HepG2 (cell line): ENCODE data around the gene AHR. TPM values are rescaled to one million over a fixed set of nuclear protein-coding genes. Genes with fewer than 3 reads are reported as not detected.

Experiments used
- ATAC-seq: fragments of 200-7000 bp; cut with Tn5 transposase; 3 replicates; pipeline ENCODE4 v1.9.1; 2020; ENCODE audit warnings: mild to moderate bottlenecking, moderate library complexity
- BruUV-seq: library from RNA; stranded (reverse); fragments of 400-500 nt; replicated peaks from 2 replicates; lab custom pipeline; 2021; lab: Mats Ljungman, UMichigan
- CTCF ChIA-PET: fragments of 300-600 bp; formaldehyde crosslinking; extraction: SDS; loops from one replicate; lab custom pipeline; 2021; ENCODE audit warnings: low total read pairs, inconsistent platforms, low intra/inter-chr PET ratio; lab: Yijun Ruan, JAX
- POLR2A ChIA-PET: fragments of 350-600 bp; sonication (Branson Sonifier 250); formaldehyde crosslinking; loops from one replicate; lab custom pipeline; 2020; ENCODE audit warnings: antibody characterized with exemption, inconsistent platforms; lab: Yijun Ruan, JAX
- DNase-seq: peaks from one replicate; pipeline ENCODE4 v3.0.0-alpha.2; 2015; ENCODE audit warnings: low spot score
- FAIRE-seq: peaks from 3 replicates; lab custom pipeline; 2011; peaks lifted over from hg19 to GRCh38; lab: Jason Lieb, UNC
- H2AFZ ChIP-seq: one replicate; pipeline ENCODE4 v1.6.1; 2011; ENCODE audit warnings: low read length, inconsistent platforms
- H3K27ac ChIP-seq: fragments of 300-600 bp; 3 replicates; pipeline ENCODE4 v1.8.0; 2011; ENCODE audit warnings: mixed run types, mild to moderate bottlenecking, mixed read lengths, low read length, inconsistent platforms; ENCODE audit not compliant: insufficient read depth; ENCODE audit errors: extremely low read length
- H3K27me3 ChIP-seq, 2 experiments: fragments of 200-600 bp in 1 of 2; 2 replicates in 1 of 2; 3 replicates in 1 of 2; pipeline versions ENCODE4 v1.6.0 to v1.8.0; 2011; ENCODE audit warnings: low read length in 2 of 2, mild to moderate bottlenecking in 2 of 2, moderate library complexity in 2 of 2, inconsistent platforms in 1 of 2; ENCODE audit not compliant: insufficient read depth in 2 of 2, control insufficient read depth in 1 of 2
- H3K36me3 ChIP-seq, 2 experiments: fragments of 200-600 bp in 1 of 2; replicated peaks in 1 of 2; 2 replicates in 1 of 2; 3 replicates in 1 of 2; pipeline versions ENCODE4 v1.5.1 to v1.8.0; 2011; ENCODE audit warnings: low read length in 2 of 2, inconsistent platforms in 1 of 2; ENCODE audit not compliant: insufficient read depth in 2 of 2, control insufficient read depth in 1 of 2
- H3K4me1 ChIP-seq: 2 replicates; pipeline ENCODE4 v1.5.1; 2012; ENCODE audit warnings: low read length, inconsistent platforms; ENCODE audit not compliant: insufficient read depth
- H3K4me2 ChIP-seq: 2 replicates; pipeline ENCODE4 v1.6.0; 2011; ENCODE audit warnings: low read depth, low read length, inconsistent platforms
- H3K4me3 ChIP-seq, 3 experiments: fragments of 200-600 bp in 1 of 3; sonication (generic), shearing (Covaris generic) in 1 of 3; replicated peaks in 1 of 3; 2 replicates each; pipeline ENCODE4 v1.5.1; 2011 to 2016; ENCODE audit warnings: low read length in 3 of 3, inconsistent platforms in 2 of 3, low read depth in 2 of 3, mild to moderate bottlenecking in 2 of 3, control low read depth in 1 of 3, mixed read lengths in 1 of 3; ENCODE audit not compliant: insufficient read depth in 1 of 3
- H3K79me2 ChIP-seq: one replicate; pipeline ENCODE4 v1.6.1; 2011; ENCODE audit warnings: low read length, inconsistent platforms; ENCODE audit not compliant: insufficient read depth
- H3K9ac ChIP-seq: 2 replicates; pipeline ENCODE4 v1.6.0; 2011; ENCODE audit warnings: mild to moderate bottlenecking, low read depth, low read length, inconsistent platforms; ENCODE audit not compliant: insufficient read depth
- H3K9me3 ChIP-seq: 2 replicates; pipeline ENCODE4 v1.5.1; 2012; ENCODE audit warnings: mild to moderate bottlenecking, low read length
- H4K20me1 ChIP-seq: 2 replicates; pipeline ENCODE4 v1.6.0; 2011; ENCODE audit warnings: inconsistent platforms, mild to moderate bottlenecking, low read length, moderate library complexity; ENCODE audit not compliant: insufficient read depth
- GFI1 ChIP-seq: sonication (generic); formaldehyde crosslinking; IDR thresholded peaks from 2 replicates; pipeline ENCODE4 v1.5.0; 2020; ENCODE audit warnings: missing genetic modification reagents, mild to moderate bottlenecking, borderline replicate concordance
- GTF2F1 ChIP-seq: fragments of 150-350 bp; IDR thresholded peaks from 2 replicates; pipeline ENCODE4 v1.6.1; 2014; ENCODE audit warnings: low read length
- MAFF ChIP-seq: IDR thresholded peaks from 2 replicates; pipeline ENCODE4 v1.6.1; 2011; ENCODE audit warnings: low read depth, low read length, improper control_type of control experiment
- MAFK ChIP-seq, 2 experiments: IDR thresholded peaks in 1 of 2; conservative IDR thresholded peaks in 1 of 2; 2 replicates each; pipeline ENCODE4 v1.6.1; 2011; ENCODE audit warnings: improper control_type of control experiment in 2 of 2, low read length in 2 of 2
- MTA1 ChIP-seq: sonication (generic); formaldehyde crosslinking; IDR thresholded peaks from 2 replicates; pipeline ENCODE4 v1.4.0; 2020; ENCODE audit warnings: missing genetic modification reagents, mild to moderate bottlenecking, borderline replicate concordance
- MTF2 ChIP-seq: sonication (generic); formaldehyde crosslinking; IDR thresholded peaks from 2 replicates; pipeline ENCODE4 v1.5.0; 2020; ENCODE audit warnings: missing genetic modification reagents, borderline replicate concordance
- NFKB2 ChIP-seq: sonication (generic); formaldehyde crosslinking; IDR thresholded peaks from 2 replicates; pipeline ENCODE4 v1.4.0; 2020; ENCODE audit warnings: missing genetic modification reagents, borderline replicate concordance
- REXO4 ChIP-seq: sonication (generic); formaldehyde crosslinking; IDR thresholded peaks from 2 replicates; pipeline ENCODE4 v1.8.0; 2022; ENCODE audit warnings: missing genetic modification reagents, mild to moderate bottlenecking, borderline replicate concordance
- SAFB2 ChIP-seq: sonication (generic); formaldehyde crosslinking; IDR thresholded peaks from 2 replicates; pipeline ENCODE4 v1.5.1; 2020; ENCODE audit warnings: missing genetic modification reagents, low read depth, mild to moderate bottlenecking, borderline replicate concordance
- SETDB1 ChIP-seq: sonication (generic); formaldehyde crosslinking; IDR thresholded peaks from 2 replicates; pipeline ENCODE4 v1.5.1; 2020; ENCODE audit warnings: missing genetic modification reagents, mild to moderate bottlenecking, borderline replicate concordance
- TEAD3 ChIP-seq: optimal IDR thresholded peaks from 2 replicates; pipeline ENCODE3; 2016; ENCODE audit warnings: borderline replicate concordance
- U2AF2 ChIP-seq: fragments of 200-400 bp; formaldehyde crosslinking; IDR thresholded peaks from 2 replicates; pipeline ENCODE4 v1.6.1; 2017; ENCODE audit warnings: low read depth, mild to moderate bottlenecking, low read length
- ZNF737 ChIP-seq: sonication (generic); formaldehyde crosslinking; IDR thresholded peaks from 2 replicates; pipeline ENCODE4 v1.5.0; 2020; ENCODE audit warnings: missing genetic modification reagents, mild to moderate bottlenecking, borderline replicate concordance
- WGBS: methylation state at CpG from one replicate; pipeline ENCODE4 v1.1.6; 2017; ENCODE audit warnings: low lambda C conversion rate; 5-methylcytosine and 5-hydroxymethylcytosine counted together
- in situ Hi-C: cut with HindIII; loops from 2 replicates; pipeline ENCODE4 v1.10.0; 2017; ENCODE audit warnings: low pct_unique_long_range_greater_than_20kb; ENCODE audit not compliant: extremely low pct_ligation_motif_present
- intact Hi-C: fragments of 100-400 bp; cut with micrococcal nuclease; formaldehyde crosslinking; loops from one replicate; pipeline ENCODE4 v1.10.0; 2022; ENCODE audit not compliant: unreplicated experiment
- polyA plus RNA-seq, 8 experiments: library from polyadenylated mRNA; depleted of rRNA in 3 of 8; stranded (reverse) in 7 of 8; unstranded in 1 of 8; fragments of >200 nt; fragmentation: Illumina TruSeq in 4 of 8; extraction: Trizol in 4 of 8; gene quantifications; 2 replicates each; pipeline versions ENCODE4 v1.2.1 to v1.2.3, GENCODE V29; 2011 to 2016; ENCODE audit warnings: low read depth in 4 of 8, missing spikeins in 1 of 8, mixed read lengths in 1 of 8; ENCODE audit not compliant: insufficient read depth in 1 of 8
- total RNA-seq, 5 experiments: library from RNA; depleted of rRNA; stranded (reverse); fragments of >200 nt; fragmentation: Illumina TruSeq; extraction: Trizol; gene quantifications; 2 replicates each; pipeline ENCODE4 v1.2.3, GENCODE V29; 2016; ENCODE audit warnings: low read depth in 1 of 5

Gene AHR
- total and polyA plus RNA-seq, 2 of the 13 experiments (the other 11 are each of a cell fraction or from before 2014, with no cell fraction given): 9.0 to 31.3 TPM

- intact Hi-C loops: no loop called here
- CTCF ChIA-PET: no interaction called here
Measured at GRCh38 chr7:17359610-17360009, 61.2 kb downstream of the AHR start.

GRCh38 chr7:17362439-17363105 lies 64.1 kb downstream of the AHR start:
- H2AFZ ChIP-seq: no peak overlapping the region
- no peaks in the 10 kb centered on the region for H4K20me1 ChIP-seq
- in situ Hi-C loops: no loop called here
- 90% methylated on average over 23 of the region's 23 CpGs for WGBS
- H3K9me3 ChIP-seq: no peaks in the 10 kb centered on the region
- no peak overlapping the region for H3K27ac ChIP-seq
- no peaks in the 10 kb centered on the region for H3K36me3 ChIP-seq
- no peak overlapping the region for H3K4me2 ChIP-seq
- FAIRE-seq (no peak), ATAC-seq (no peak), DNase-seq (no peak)
- H3K4me1 ChIP-seq: no peaks in the 10 kb centered on the region
- ChIA-PET POLR2A (no interaction called here), CTCF (no interaction called here)
- intact Hi-C loops: no loop called here
- no peak overlapping the region for H3K4me3 ChIP-seq
- no peaks in the 10 kb centered on the region for H3K79me2 ChIP-seq
- no peaks in the 10 kb centered on the region for H3K27me3 ChIP-seq
- no peak overlapping the region for H3K9ac ChIP-seq
- BruUV-seq: no TSS peak
- TF ChIP-seq MAFF (peak; percentile 82), SETDB1 (no peak), ZNF737 (CRISPR knock-in tag) (no peak), MAFK (conservative IDR thresholded peaks at IDR 0.05 in 1 of 2, IDR thresholded peaks at IDR 0.05 in 1 of 2; ENCODE audit: low read length in 2 of 2) (peak; percentile 70 to 92), MTF2 (CRISPR knock-in tag) (no peak)

More at GRCh38 chr7:17359610-17360009, 61.2 kb downstream of the AHR start:
- in situ Hi-C loops: no loop called here
- no peak for DNase-seq
- H3K36me3 ChIP-seq: no peaks in the 10 kb centered on the region
- H2AFZ ChIP-seq: no peak overlapping the region
- no peak for TF ChIP-seq TEAD3 (CRISPR knock-in tag)
- TF ChIP-seq SAFB2 (CRISPR knock-in tag): no peak
- TF ChIP-seq GFI1 (CRISPR knock-in tag): no peak
- TF ChIP-seq GTF2F1: no peak
- TF ChIP-seq REXO4: no peak
- no peak for TF ChIP-seq U2AF2
- no peak for TF ChIP-seq NFKB2
- TF ChIP-seq MTA1 (CRISPR knock-in tag): no peak
- POLR2A ChIA-PET: no interaction called here
- no peaks in the 10 kb centered on the region for H3K79me2 ChIP-seq
- H3K27ac ChIP-seq: no peak overlapping the region
- WGBS: 96% methylated on average over 2 of the region's 6 CpGs
- H3K4me2 ChIP-seq: no peak overlapping the region
- no TSS peak for BruUV-seq
- H3K9me3 ChIP-seq: no peaks in the 10 kb centered on the region
- H3K4me3 ChIP-seq: no peak overlapping the region
- ATAC-seq: no peak
- H3K9ac ChIP-seq: no peak overlapping the region
- H4K20me1 ChIP-seq: no peaks in the 10 kb centered on the region
- H3K4me1 ChIP-seq: no peaks in the 10 kb centered on the region
- FAIRE-seq: no peak
- H3K27me3 ChIP-seq: no peaks in the 10 kb centered on the region
